Skeletal muscle satellite cell (primary cell): ENCODE measurements around the gene GAB3. TPM values are rescaled to one million over a fixed set of nuclear protein-coding genes. Genes with fewer than 3 reads are reported as not detected.

Experiments
- small RNA-seq: library from RNA; depleted of rRNA; stranded (forward); fragments of <200 nt; gene quantifications from one replicate; pipeline ENCODE3, GENCODE V24; 2012

Gene GAB3

Small RNAs within 50 kb of the gene (small RNA-seq; reads per million reads assigned to genes)
- gene SNORA36A: not detected
